HepG2 (cell line): ENCODE measurements around the gene FCN3. TPM values are rescaled to one million over a fixed set of nuclear protein-coding genes. Genes with fewer than 3 reads are reported as not detected.
A peak's percentile ranks its signal among the peaks of the same experiment; 100 is the strongest.

Experiments
- BRCA1 ChIP-seq: sonication (generic); formaldehyde crosslinking; IDR thresholded peaks from 2 replicates; pipeline ENCODE4 v1.4.0; 2020; ENCODE audit warnings: missing genetic modification reagents
- BRD4 ChIP-seq: sonication (generic); formaldehyde crosslinking; IDR thresholded peaks from 2 replicates; pipeline ENCODE4 v1.4.0; 2020; ENCODE audit warnings: missing genetic modification reagents
- CREB1 ChIP-seq, 2 experiments: fragments of 450-650 bp in 1 of 2; IDR thresholded peaks; 2 replicates each; pipeline ENCODE4 v1.6.1; 2016 to 2017; ENCODE audit warnings: control low read depth in 1 of 2, mild to moderate bottlenecking in 1 of 2, missing compliant biosample characterization in 1 of 2, missing genetic modification characterization in 1 of 2
- DMAP1 ChIP-seq: IDR thresholded peaks from 2 replicates; pipeline ENCODE4 v1.6.1; 2016
- HOXA7 ChIP-seq: sonication (generic); formaldehyde crosslinking; IDR thresholded peaks from 2 replicates; pipeline ENCODE4 v1.8.1; 2022; ENCODE audit warnings: mild to moderate bottlenecking, missing genetic modification reagents, moderate library complexity
- KLF9 ChIP-seq: IDR thresholded peaks from 2 replicates; pipeline ENCODE4 v1.6.1; 2016; ENCODE audit warnings: low read depth
- MEIS2 ChIP-seq: sonication (generic); formaldehyde crosslinking; IDR thresholded peaks from 2 replicates; pipeline ENCODE4 v1.9.0; 2021; ENCODE audit warnings: mild to moderate bottlenecking, missing genetic modification reagents
- NFYC ChIP-seq: IDR thresholded peaks from 2 replicates; pipeline ENCODE4 v1.6.1; 2016; ENCODE audit warnings: missing genetic modification reagents, missing compliant biosample characterization
- RAD21 ChIP-seq: fragments of 450-650 bp; formaldehyde crosslinking; IDR thresholded peaks from 2 replicates; pipeline ENCODE4 v1.5.0; 2020; ENCODE audit warnings: mild to moderate bottlenecking
- SP140L ChIP-seq: sonication (generic); formaldehyde crosslinking; IDR thresholded peaks from 2 replicates; pipeline ENCODE4 v1.4.0; 2020; ENCODE audit warnings: missing genetic modification reagents, borderline replicate concordance
- SRY ChIP-seq: sonication (generic); formaldehyde crosslinking; IDR thresholded peaks from 2 replicates; pipeline ENCODE4 v1.8.0; 2022; ENCODE audit warnings: mild to moderate bottlenecking, missing genetic modification reagents
- TAF15 ChIP-seq: fragments of 200-400 bp; formaldehyde crosslinking; IDR thresholded peaks from one replicate; pipeline ENCODE4 v1.6.1; 2018; ENCODE audit warnings: mild to moderate bottlenecking, low read depth, low read length; ENCODE audit not compliant: poor library complexity, severe bottlenecking
- ZFP90 ChIP-seq: sonication (generic); formaldehyde crosslinking; IDR thresholded peaks from 2 replicates; pipeline ENCODE4 v1.8.0; 2022; ENCODE audit warnings: missing genetic modification reagents, mild to moderate bottlenecking, inconsistent platforms, borderline replicate concordance
- ZNF205 ChIP-seq: IDR thresholded peaks from 2 replicates; pipeline ENCODE4 v1.6.1; 2018; ENCODE audit warnings: missing biosample characterization, missing genetic modification reagents
- ZNF234 ChIP-seq: sonication (generic); formaldehyde crosslinking; conservative IDR thresholded peaks from 2 replicates; pipeline ENCODE4 v1.5.1; 2020; ENCODE audit warnings: mild to moderate bottlenecking, missing genetic modification reagents
- ZNF329 ChIP-seq: sonication (generic); formaldehyde crosslinking; IDR thresholded peaks from 2 replicates; pipeline ENCODE4 v1.9.0; 2021; ENCODE audit warnings: low read depth, mild to moderate bottlenecking, missing genetic modification reagents
- ZNF468 ChIP-seq: sonication (generic); formaldehyde crosslinking; IDR thresholded peaks from 2 replicates; pipeline ENCODE4 v1.8.0; 2022; ENCODE audit warnings: mild to moderate bottlenecking, moderate library complexity, missing genetic modification reagents
- ZNF772 ChIP-seq: sonication (generic); formaldehyde crosslinking; IDR thresholded peaks from 2 replicates; pipeline ENCODE4 v1.5.0; 2020; ENCODE audit warnings: mild to moderate bottlenecking, missing genetic modification reagents
- polyA plus RNA-seq, 8 experiments: library from polyadenylated mRNA; depleted of rRNA in 3 of 8; stranded (reverse) in 7 of 8; unstranded in 1 of 8; fragments of >200 nt; fragmentation: Illumina TruSeq in 4 of 8; extraction: Trizol in 4 of 8; gene quantifications; 2 replicates each; pipeline versions ENCODE4 v1.2.1 to v1.2.3, GENCODE V29; 2011 to 2016; ENCODE audit warnings: low read depth in 4 of 8, missing spikeins in 1 of 8, mixed read lengths in 1 of 8; ENCODE audit not compliant: insufficient read depth in 1 of 8
- total RNA-seq, 5 experiments: library from RNA; depleted of rRNA; stranded (reverse); fragments of >200 nt; fragmentation: Illumina TruSeq; extraction: Trizol; gene quantifications; 2 replicates each; pipeline ENCODE4 v1.2.3, GENCODE V29; 2016; ENCODE audit warnings: low read depth in 1 of 5
- TF ChIP-seq, protein P1 (sequence below): sonication (generic); formaldehyde crosslinking; IDR thresholded peaks from 2 replicates; pipeline ENCODE4 v1.5.0; 2020; ENCODE audit warnings: missing genetic modification reagents
- TF ChIP-seq, protein P2 (sequence below): sonication (generic); formaldehyde crosslinking; IDR thresholded peaks from 2 replicates; pipeline ENCODE4 v1.8.0; 2023; ENCODE audit warnings: mild to moderate bottlenecking, missing genetic modification reagents

Gene FCN3
- total and polyA plus RNA-seq, 2 of the 13 experiments (the other 11 are each of a cell fraction or from before 2014, with no cell fraction given) = not detected

DNA sequence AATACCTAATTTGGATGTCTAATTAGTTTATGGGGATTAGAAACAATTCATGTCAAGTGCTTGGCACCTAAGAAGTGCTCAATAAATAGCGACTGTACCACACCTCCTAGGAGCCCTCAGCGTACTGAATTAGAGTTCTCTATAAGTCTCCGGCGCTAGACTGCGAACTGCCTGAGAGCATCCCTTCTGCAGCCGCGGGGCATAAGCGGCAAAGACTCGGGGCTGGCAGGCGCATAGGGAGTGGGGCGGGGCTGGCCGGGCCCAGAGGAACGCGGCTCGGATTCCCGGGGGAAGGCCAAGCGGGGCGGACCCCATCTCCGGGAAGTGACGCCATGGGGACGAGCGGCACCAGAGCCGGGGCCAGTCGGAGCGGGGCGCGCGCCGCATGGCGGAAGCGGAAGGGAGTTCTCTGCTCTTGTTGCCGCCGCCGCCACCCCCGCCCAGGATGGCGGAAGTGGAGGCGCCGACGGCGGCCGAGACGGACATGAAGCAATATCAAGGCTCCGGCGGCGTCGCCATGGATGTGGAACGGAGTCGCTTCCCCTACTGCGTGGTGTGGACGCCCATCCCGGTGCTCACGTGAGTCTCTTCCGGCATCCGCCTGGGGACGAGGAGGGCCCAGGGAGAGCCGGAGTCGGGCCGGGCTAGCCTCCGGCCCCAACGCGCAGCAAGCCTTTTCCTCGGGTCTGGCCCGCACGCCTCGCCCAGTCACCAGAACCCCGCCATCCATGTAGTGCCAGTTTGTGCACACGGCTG, 52.6 kb downstream of the FCN3 start, which contains the start of gene TMEM222 (continued):
- TF ChIP-seq ZFP90 (CRISPR knock-in tag) (peak; percentile 49), CREB1 (IDR thresholded peaks at IDR 0.05) (peak; percentile 93), CREB1 (CRISPR knock-in tag; IDR thresholded peaks at IDR 0.05) (peak; percentile 99), DMAP1 (peak; percentile 73; the same call in 1 of the 2 replicates), HOXA7 (no peak), RAD21 (no peak; the same call in none of the 2 replicates), ZNF329 (CRISPR knock-in tag) (no peak), ZNF234 (CRISPR knock-in tag) (0 out of 2 replicates have a peak, but pooled peaks have one; percentile 82), SP140L (CRISPR knock-in tag) (peak; percentile 68; the same call in 1 of the 2 replicates), BRCA1 (CRISPR knock-in tag) (no peak; the same call in 1 of the 2 replicates), ZNF468 (CRISPR knock-in tag) (no peak), KLF9 (0 out of 2 replicates have a peak, but pooled peaks have one; percentile 76), BRD4 (peak; percentile 83; the same call in 1 of the 2 replicates), MEIS2 (peak; percentile 68; the same call in 1 of the 2 replicates), ZNF772 (CRISPR knock-in tag) (peak; percentile 97), SRY (peak; percentile 38; the same call in 1 of the 2 replicates), ZNF205 (peak; percentile 76), TAF15 (peak; percentile 64), NFYC (peak; percentile 82)
- TF ChIP-seq, protein P1, sequence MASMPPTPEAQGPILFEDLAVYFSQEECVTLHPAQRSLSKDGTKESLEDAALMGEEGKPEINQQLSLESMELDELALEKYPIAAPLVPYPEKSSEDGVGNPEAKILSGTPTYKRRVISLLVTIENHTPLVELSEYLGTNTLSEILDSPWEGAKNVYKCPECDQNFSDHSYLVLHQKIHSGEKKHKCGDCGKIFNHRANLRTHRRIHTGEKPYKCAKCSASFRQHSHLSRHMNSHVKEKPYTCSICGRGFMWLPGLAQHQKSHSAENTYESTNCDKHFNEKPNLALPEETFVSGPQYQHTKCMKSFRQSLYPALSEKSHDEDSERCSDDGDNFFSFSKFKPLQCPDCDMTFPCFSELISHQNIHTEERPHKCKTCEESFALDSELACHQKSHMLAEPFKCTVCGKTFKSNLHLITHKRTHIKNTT = no peak
- TF ChIP-seq, protein P2, sequence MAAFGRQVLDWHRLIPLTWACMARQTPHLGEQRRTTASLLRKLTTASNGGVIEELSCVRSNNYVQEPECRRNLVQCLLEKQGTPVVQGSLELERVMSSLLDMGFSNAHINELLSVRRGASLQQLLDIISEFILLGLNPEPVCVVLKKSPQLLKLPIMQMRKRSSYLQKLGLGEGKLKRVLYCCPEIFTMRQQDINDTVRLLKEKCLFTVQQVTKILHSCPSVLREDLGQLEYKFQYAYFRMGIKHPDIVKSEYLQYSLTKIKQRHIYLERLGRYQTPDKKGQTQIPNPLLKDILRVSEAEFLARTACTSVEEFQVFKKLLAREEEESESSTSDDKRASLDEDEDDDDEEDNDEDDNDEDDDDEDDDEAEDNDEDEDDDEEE (CRISPR knock-in tag) = peak; percentile 88; the same call in 1 of the 2 replicates
